Sigmoid colon (tissue), 7 donors: Measurements from ENCODE around the gene VANGL1. TPM values are rescaled to one million over a fixed set of nuclear protein-coding genes. Genes with fewer than 3 reads are reported as not detected.

Experiments
- DNase-seq: peaks from one replicate; pipeline ENCODE4 v3.0.0-alpha.2; 2019
- H3K27ac ChIP-seq, 4 donors: fragments of 200-600 bp; sonication (generic); one replicate each; pipeline ENCODE4 v1.5.1; 2016 to 2019; ENCODE audit warnings: mild to moderate bottlenecking in 1 of 4
- H3K27me3 ChIP-seq, 3 donors: fragments of 200-600 bp; sonication (generic); one replicate each; pipeline ENCODE4 v1.5.1; 2019; ENCODE audit warnings: mild to moderate bottlenecking in 1 of 3
- H3K36me3 ChIP-seq, 4 donors: fragments of 200-600 bp; sonication (generic); one replicate each; pipeline ENCODE4 v1.5.1; 2016 to 2019
- H3K4me1 ChIP-seq, 4 donors: fragments of 200-600 bp; sonication (generic); one replicate each; pipeline ENCODE4 v1.5.1; 2017 to 2019
- H3K4me3 ChIP-seq, 4 donors: fragments of 200-600 bp; sonication (generic); one replicate each; pipeline ENCODE4 v1.5.1; 2017 to 2019; ENCODE audit warnings: mild to moderate bottlenecking in 2 of 4, moderate library complexity in 1 of 4
- H3K9me3 ChIP-seq, 4 donors: fragments of 200-600 bp in 3 of 4; sonication (generic) in 3 of 4; one replicate each; pipeline versions ENCODE4 v1.5.1 to v1.6.1; 2013 to 2019
- EP300 ChIP-seq, 4 donors: sonication (generic); formaldehyde crosslinking; IDR thresholded peaks; one replicate each; pipeline ENCODE4 v1.6.1; 2017; ENCODE audit warnings: antibody characterized with exemption in 4 of 4
- POLR2A ChIP-seq, 2 donors: fragments of 450-650 bp; IDR thresholded peaks; one replicate each; pipeline ENCODE4 v1.6.1; 2016; ENCODE audit warnings: antibody characterized with exemption in 2 of 2, mild to moderate bottlenecking in 2 of 2, moderate library complexity in 2 of 2
- POLR2AphosphoS5 ChIP-seq, 4 donors: sonication (generic); formaldehyde crosslinking; IDR thresholded peaks; one replicate each; pipeline ENCODE4 v1.6.1; 2017; ENCODE audit warnings: antibody characterized with exemption in 4 of 4
- WGBS, 2 donors: extraction: QIAGEN DNeasy Blood & Tissue Kit; methylation state at CpG; one replicate each; pipeline ENCODE4 v1.1.7; 2013; 5-methylcytosine and 5-hydroxymethylcytosine counted together
- intact Hi-C: fragments of 100-400 bp; cut with DNase I; formaldehyde crosslinking; loops from one replicate; pipeline ENCODE4 v1.15.1; 2023
- polyA plus RNA-seq, 3 donors: library from polyadenylated mRNA; stranded (reverse); fragments of 200-250 nt; gene quantifications; one replicate each; pipeline ENCODE4 v1.2.3, GENCODE V29; 2013
- total RNA-seq, 4 donors: library from RNA; depleted of rRNA; stranded (reverse); fragments of >200 nt; gene quantifications; one replicate each; pipeline ENCODE4 v1.1.0, GENCODE V29; 2016
- TF ChIP-seq, protein P1 (sequence below), 4 experiments: fragments of 450-650 bp in 3 of 4; fragments of 200-600 bp in 1 of 4; IDR thresholded peaks; one replicate each; pipeline ENCODE4 v1.5.1; 2016 to 2019; ENCODE audit warnings: antibody characterized with exemption in 4 of 4, mild to moderate bottlenecking in 3 of 4, moderate library complexity in 2 of 4
- donor health status: healthy with polysubstance abuse.
- donor health status: Bipolar disorder and iron deficiency.
- donor health status: healthy.

VANGL1 gene
- total and polyA plus RNA-seq, 7 donors: 1.2 to 14.7 (median 7.1) TPM

GRCh38 chr1:115609021-115609420, 32.7 kb upstream of the VANGL1 start:
- no peaks in the 10 kb centered on the region for H3K4me1 ChIP-seq
- H3K9me3 ChIP-seq: no peaks in the 10 kb centered on the region
- intact Hi-C loops: loop anchor here (2.0 to 5.0 kb wide), 2 partner anchors 98 to 163 kb away; no protein-coding TSS in a partner anchor
- DNase-seq: no peak
- no peaks in the 10 kb centered on the region for H3K27me3 ChIP-seq
- no peak overlapping the region for H3K27ac ChIP-seq
- 84 to 86% methylated on average over 1 of the region's 1 CpG for WGBS, 2 donors
- H3K36me3 ChIP-seq: no peaks in the 10 kb centered on the region
- TF ChIP-seq EP300 (IDR thresholded peaks at IDR 0.05): no peak
- no peak for TF ChIP-seq POLR2A (IDR thresholded peaks at IDR 0.05)
- TF ChIP-seq, protein P1, sequence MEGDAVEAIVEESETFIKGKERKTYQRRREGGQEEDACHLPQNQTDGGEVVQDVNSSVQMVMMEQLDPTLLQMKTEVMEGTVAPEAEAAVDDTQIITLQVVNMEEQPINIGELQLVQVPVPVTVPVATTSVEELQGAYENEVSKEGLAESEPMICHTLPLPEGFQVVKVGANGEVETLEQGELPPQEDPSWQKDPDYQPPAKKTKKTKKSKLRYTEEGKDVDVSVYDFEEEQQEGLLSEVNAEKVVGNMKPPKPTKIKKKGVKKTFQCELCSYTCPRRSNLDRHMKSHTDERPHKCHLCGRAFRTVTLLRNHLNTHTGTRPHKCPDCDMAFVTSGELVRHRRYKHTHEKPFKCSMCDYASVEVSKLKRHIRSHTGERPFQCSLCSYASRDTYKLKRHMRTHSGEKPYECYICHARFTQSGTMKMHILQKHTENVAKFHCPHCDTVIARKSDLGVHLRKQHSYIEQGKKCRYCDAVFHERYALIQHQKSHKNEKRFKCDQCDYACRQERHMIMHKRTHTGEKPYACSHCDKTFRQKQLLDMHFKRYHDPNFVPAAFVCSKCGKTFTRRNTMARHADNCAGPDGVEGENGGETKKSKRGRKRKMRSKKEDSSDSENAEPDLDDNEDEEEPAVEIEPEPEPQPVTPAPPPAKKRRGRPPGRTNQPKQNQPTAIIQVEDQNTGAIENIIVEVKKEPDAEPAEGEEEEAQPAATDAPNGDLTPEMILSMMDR (IDR thresholded peaks at IDR 0.05): no peak
- TF ChIP-seq POLR2AphosphoS5 (IDR thresholded peaks at IDR 0.05): no peak
- no peak overlapping the region for H3K4me3 ChIP-seq

DNA sequence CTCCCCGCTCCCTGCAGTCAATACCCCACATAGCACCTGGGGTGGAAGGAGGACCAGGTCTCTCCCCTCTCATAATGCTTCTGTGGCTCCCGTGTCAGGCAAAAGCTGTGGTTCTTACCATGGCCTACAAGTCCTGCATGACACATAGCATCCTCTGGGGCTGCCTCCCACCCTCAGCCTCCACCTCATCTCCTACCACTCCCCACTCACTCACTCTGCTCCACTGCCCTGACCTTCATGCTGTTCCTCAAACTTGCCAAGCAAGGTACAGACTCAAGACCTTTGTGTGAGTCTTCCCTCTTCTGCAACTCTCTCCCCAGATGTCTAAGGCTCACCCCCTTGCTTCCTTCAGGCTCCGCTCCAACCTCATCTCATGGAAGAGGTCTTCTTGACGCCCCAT, 28.0 kb upstream of the VANGL1 start:
- DNase-seq: no peak
- intact Hi-C loops: no loop called here
- H3K27ac ChIP-seq: no peak overlapping the region
- no peak overlapping the region for H3K4me3 ChIP-seq
- no peaks in the 10 kb centered on the region for H3K27me3 ChIP-seq
- H3K4me1 ChIP-seq: no peaks in the 10 kb centered on the region
- TF ChIP-seq POLR2A (IDR thresholded peaks at IDR 0.05) (no peak), EP300 (IDR thresholded peaks at IDR 0.05) (no peak), POLR2AphosphoS5 (IDR thresholded peaks at IDR 0.05) (no peak)
- TF ChIP-seq, protein P1 (IDR thresholded peaks at IDR 0.05): no peak
- H3K9me3 ChIP-seq: no peaks in the 10 kb centered on the region
- no peaks in the 10 kb centered on the region for H3K36me3 ChIP-seq
- 84 to 89% methylated on average over 4 of the region's 4 CpGs for WGBS, 2 donors

DNA sequence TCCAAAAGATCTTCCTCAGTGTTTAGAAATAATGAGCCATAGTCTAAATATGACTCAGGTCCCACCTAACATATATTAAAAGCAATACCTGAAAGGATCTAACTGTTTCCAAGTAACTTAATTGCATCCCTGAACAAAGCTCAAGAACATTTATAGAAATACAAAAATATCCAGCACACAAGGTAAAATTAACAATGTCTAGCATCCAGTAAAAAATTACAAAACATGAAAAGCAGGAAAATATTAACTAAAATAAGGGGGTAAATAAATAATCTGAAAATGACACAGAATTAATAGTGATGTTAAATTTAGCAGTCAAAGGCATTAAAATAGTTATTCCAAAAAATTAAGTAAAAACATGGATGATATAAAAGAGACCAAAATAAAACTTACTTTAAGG, 21.3 kb upstream of the VANGL1 start:
- no peaks in the 10 kb centered on the region for H3K27me3 ChIP-seq
- DNase-seq: no peak
- H3K9me3 ChIP-seq: peaks cover 0 to 6% (median 1%) of the 10 kb centered on the region in 4 donors
- H3K4me3 ChIP-seq: no peak overlapping the region
- H3K36me3 ChIP-seq: no peaks in the 10 kb centered on the region
- no peaks in the 10 kb centered on the region for H3K4me1 ChIP-seq
- H3K27ac ChIP-seq: no peak overlapping the region
- intact Hi-C loops: no loop called here
- TF ChIP-seq EP300 (IDR thresholded peaks at IDR 0.05) (no peak), POLR2AphosphoS5 (IDR thresholded peaks at IDR 0.05) (no peak), POLR2A (IDR thresholded peaks at IDR 0.05) (no peak)
- TF ChIP-seq, protein P1 (IDR thresholded peaks at IDR 0.05): no peak

- intact Hi-C loops: no loop called here
- H3K27me3 ChIP-seq: no peaks in the 10 kb centered on the region
- no peak for TF ChIP-seq POLR2A (IDR thresholded peaks at IDR 0.05)
- TF ChIP-seq, protein P1 (IDR thresholded peaks at IDR 0.05): no peak
- TF ChIP-seq POLR2AphosphoS5 (IDR thresholded peaks at IDR 0.05): no peak
- no peak for TF ChIP-seq EP300 (IDR thresholded peaks at IDR 0.05)
- H3K4me1 ChIP-seq: no peaks in the 10 kb centered on the region
- peaks cover 0 to 6% (median 1%) of the 10 kb centered on the region in 4 donors for H3K9me3 ChIP-seq
- H3K27ac ChIP-seq: no peak overlapping the region
- H3K36me3 ChIP-seq: no peaks in the 10 kb centered on the region
- no peak for DNase-seq
- H3K4me3 ChIP-seq: no peak overlapping the region
These were observed 20.8 kb upstream of the VANGL1 start for GRCh38 chr1:115620950-115621349.

DNA sequence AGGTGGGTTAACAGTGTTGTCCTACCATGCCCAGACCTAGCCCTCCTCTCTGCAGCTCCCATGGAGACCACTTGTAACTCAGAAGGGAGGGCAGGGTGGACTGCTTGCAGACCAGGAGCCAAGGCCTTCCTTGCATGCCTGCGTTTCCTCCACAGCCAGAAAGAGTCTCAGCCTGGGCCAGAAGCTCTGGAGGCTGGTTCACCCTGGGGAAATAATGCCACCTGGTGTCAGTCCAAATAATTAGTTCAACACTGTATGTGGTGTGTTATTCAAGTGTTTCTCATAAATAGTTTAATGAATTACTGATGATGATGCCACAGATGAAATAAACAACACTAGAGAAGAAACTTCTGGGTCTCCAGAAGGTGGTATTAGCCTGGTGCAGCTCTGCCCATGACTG, 16.9 kb upstream of the VANGL1 start:
- Histone ChIP-seq H3K9me3 (peaks cover 0 to 6% (median 1%) of the 10 kb centered on the region in 4 donors), H3K4me1 (peaks cover 0 to 3% (median 0%) of the 10 kb centered on the region in 4 donors), H3K4me3 (no peak overlapping the region), H3K36me3 (no peaks in the 10 kb centered on the region), H3K27me3 (no peaks in the 10 kb centered on the region), H3K27ac (no peak overlapping the region)
- TF ChIP-seq, protein P1 (IDR thresholded peaks at IDR 0.05): peak in 1 of 4 experiments; percentile 14
- no peak for TF ChIP-seq POLR2AphosphoS5 (IDR thresholded peaks at IDR 0.05)
- DNase-seq: no peak
- intact Hi-C loops: no loop called here
- WGBS, 2 donors: 86 to 88% methylated on average over 1 of the region's 1 CpG
